BLaER1 (cell line): Measurements from ENCODE around the gene EML1.
A peak's percentile ranks its signal among the peaks of the same experiment; 100 is the strongest.

Source experiments
- H3K27ac ChIP-seq: shearing (Covaris generic); formaldehyde crosslinking; 2 replicates; pipeline ENCODE4 v1.8.1; 2022
- H3K27me3 ChIP-seq: shearing (Covaris generic); formaldehyde crosslinking; 2 replicates; pipeline ENCODE4 v1.8.1; 2022
- H3K36me3 ChIP-seq: shearing (Covaris generic); formaldehyde crosslinking; 2 replicates; pipeline ENCODE4 v1.8.1; 2022
- H3K4me1 ChIP-seq: shearing (Covaris generic); formaldehyde crosslinking; 2 replicates; pipeline ENCODE4 v1.8.1; 2022
- H3K4me2 ChIP-seq: shearing (Covaris generic); formaldehyde crosslinking; 2 replicates; pipeline ENCODE4 v1.8.1; 2022
- H3K4me3 ChIP-seq: shearing (Covaris generic); formaldehyde crosslinking; 2 replicates; pipeline ENCODE4 v1.8.1; 2022
- H3K9ac ChIP-seq: shearing (Covaris generic); formaldehyde crosslinking; 2 replicates; pipeline ENCODE4 v1.8.1; 2022
- H3K9me3 ChIP-seq: shearing (Covaris generic); formaldehyde crosslinking; 2 replicates; pipeline ENCODE4 v1.8.1; 2022
- H4K20me1 ChIP-seq: shearing (Covaris generic); formaldehyde crosslinking; 2 replicates; pipeline ENCODE4 v1.8.1; 2022
- Cebpa-rat ChIP-seq: shearing (Covaris generic); IDR thresholded peaks from 2 replicates; pipeline ENCODE4 v1.8.1; 2022

EML1 gene

DNA sequence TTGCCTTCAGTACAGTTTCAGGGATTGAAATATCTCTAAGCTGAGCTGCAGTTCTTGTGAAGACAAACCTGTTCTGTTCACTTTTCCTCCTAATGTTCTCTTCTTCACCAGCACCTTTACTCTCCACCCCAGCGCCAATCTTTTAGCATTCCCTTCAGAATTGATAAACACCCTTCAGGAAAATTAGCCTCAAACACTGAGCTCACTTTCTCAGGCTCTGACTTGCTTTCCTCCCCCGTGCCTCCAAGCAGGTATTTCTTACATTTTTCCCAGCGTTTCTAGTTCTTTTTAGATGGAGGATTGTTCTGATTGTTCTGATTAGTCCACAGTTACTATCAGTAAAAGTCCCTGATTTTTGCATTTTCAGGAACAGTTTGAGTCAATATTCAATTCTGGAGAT lies 183.5 kb downstream of the EML1 start:
- Histone ChIP-seq H3K27me3 (no peaks in the 10 kb centered on the region), H3K4me1 (peaks cover 18% of the 10 kb centered on the region), H3K27ac (no peak overlapping the region), H3K4me3 (no peak overlapping the region), H3K9me3 (peaks cover 16% of the 10 kb centered on the region), H3K4me2 (no peak overlapping the region), H3K9ac (no peak overlapping the region), H3K36me3 (peaks cover 27% of the 10 kb centered on the region; the same call in 1 of the 2 replicates), H4K20me1 (peaks cover 80% of the 10 kb centered on the region)
- TF ChIP-seq Cebpa-rat, result no peak

DNA sequence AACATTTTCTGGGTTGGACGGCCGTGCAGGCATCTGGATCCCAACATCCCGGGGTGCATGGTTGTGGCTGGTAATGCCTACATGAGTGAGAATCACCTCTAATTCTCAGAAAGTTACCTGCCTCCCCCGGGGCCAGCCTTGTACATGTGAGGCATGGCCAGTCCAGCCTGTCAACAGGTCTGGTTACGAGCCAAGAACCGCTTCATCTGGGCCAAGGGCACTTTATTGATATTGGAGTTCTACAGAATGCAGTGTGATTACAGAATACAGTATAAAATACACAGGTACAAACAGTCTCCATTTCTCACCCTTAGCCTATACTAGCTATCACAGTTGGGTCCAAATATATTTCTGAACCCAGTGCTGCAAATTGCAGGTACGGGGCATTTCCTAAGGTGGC lies 187.1 kb downstream of the EML1 start:
- peaks cover 21% of the 10 kb centered on the region for H3K4me1 ChIP-seq
- H3K9me3 ChIP-seq, result peaks cover 14% of the 10 kb centered on the region
- TF ChIP-seq Cebpa-rat, result no peak
- H3K4me2 ChIP-seq, result no peak overlapping the region
- H3K9ac ChIP-seq, result no peak overlapping the region
- H3K27ac ChIP-seq, result no peak overlapping the region
- H4K20me1 ChIP-seq, result peaks cover 83% of the 10 kb centered on the region
- no peak overlapping the region for H3K4me3 ChIP-seq
- H3K36me3 ChIP-seq, result peaks cover 26% of the 10 kb centered on the region
- H3K27me3 ChIP-seq, result no peaks in the 10 kb centered on the region

DNA sequence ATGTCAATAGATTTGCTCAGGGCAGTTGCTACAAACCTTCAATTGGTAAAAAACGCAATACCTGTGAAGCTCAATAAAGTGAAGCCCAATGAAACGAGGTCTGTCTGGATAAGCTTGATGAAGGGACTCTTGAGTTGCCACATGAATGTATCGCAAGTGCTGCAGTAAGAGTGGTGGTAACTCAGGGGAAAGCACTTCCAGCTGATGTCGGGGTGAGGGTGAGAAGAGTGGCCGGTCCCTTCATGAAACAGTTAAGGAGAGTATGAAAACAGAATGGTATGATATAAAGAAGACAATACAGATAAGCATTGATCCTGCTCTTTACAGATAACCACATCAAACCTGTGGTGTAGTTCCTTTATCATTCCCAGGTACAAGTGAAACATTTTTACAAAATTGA lies 188.6 kb downstream of the EML1 start:
- Histone ChIP-seq H4K20me1 (peaks cover 68% of the 10 kb centered on the region), H3K9ac (no peak overlapping the region), H3K36me3 (peaks cover 32% of the 10 kb centered on the region), H3K9me3 (peaks cover 25% of the 10 kb centered on the region), H3K27ac (no peak overlapping the region), H3K4me1 (peaks cover 21% of the 10 kb centered on the region), H3K4me3 (no peak overlapping the region), H3K27me3 (no peaks in the 10 kb centered on the region), H3K4me2 (no peak overlapping the region)
- TF ChIP-seq Cebpa-rat, result no peak

DNA sequence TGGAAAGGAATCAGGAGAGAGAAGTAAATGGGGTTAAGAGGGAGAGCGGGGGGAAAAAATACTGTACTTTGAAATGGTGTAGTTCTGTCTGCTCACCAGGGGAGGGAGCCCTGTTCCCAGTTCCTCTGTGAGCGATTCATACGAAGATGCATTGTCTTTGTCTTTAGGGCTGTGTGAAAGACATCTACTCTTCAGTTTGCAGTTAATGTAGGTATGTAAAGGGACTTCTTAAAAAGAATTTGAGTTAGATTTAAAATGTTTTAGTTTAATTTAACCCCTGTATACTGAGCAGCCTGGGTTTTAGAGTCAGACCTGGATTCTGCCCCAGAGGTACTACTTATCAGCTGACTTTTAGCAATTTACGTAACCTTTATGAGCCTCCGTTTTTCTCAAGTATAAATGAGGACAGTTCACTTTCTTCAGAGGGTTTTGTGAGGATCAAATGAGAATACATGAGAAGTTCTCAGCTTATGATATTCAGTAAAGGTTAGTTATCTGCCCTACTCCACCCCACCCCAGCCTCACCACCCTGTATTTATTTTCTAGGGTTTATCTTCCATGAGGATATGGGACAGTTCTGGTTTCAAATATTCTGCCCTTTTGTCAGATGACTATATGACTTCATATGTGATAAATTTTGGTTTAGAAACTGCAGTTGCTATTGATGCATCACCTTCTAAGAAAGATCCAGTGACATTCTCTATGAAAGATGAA lies 189.5 kb downstream of the EML1 start:
- no peak overlapping the region for H3K27ac ChIP-seq
- H3K27me3 ChIP-seq, result no peaks in the 10 kb centered on the region
- H3K9me3 ChIP-seq, result peaks cover 33% of the 10 kb centered on the region
- peaks cover 32% of the 10 kb centered on the region for H3K36me3 ChIP-seq
- peak overlapping the region; percentile 37 for H3K4me2 ChIP-seq
- TF ChIP-seq Cebpa-rat, result no peak
- H3K9ac ChIP-seq, result no peak overlapping the region
- peaks cover 21% of the 10 kb centered on the region for H3K4me1 ChIP-seq
- peaks cover 59% of the 10 kb centered on the region for H4K20me1 ChIP-seq
- H3K4me3 ChIP-seq, result no peak overlapping the region

DNA sequence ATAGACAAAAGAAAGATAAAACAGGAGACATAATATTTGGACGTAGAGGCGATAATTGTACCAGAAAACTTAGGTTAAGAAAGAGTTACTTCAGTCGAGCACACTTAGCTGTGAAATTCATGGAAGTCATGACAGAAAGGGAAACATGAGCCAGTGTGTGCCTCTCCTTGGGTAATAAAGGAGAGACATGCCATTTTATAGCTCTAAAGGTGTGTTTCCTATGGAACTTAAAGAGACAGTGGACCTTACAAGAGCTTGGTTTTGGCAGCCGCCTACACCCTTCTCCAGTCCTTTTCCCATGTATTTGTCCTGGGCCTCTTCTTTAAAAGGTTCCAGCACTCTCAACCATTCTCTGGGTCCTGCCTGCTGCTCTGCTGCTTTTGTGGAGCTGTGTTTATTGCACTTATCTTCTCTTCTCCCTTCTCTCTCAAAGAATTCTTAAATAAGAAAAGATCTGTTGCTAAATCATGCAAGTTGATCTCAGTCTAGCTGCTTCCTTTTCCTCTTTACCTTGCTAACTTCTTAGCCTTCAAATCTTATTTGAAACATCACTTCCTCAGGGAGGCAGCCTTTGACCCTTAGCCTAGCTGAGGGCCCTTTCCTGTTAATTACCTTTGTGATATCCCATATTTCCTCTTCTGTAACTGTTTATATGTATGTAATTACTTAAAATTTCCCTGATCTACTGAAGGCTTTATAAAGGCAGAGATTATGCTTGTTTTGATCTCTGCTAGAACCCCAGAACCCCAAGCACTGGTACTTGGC lies 190.2 kb downstream of the EML1 start:
- H3K27ac ChIP-seq, result no peak overlapping the region
- H3K4me1 ChIP-seq, result peaks cover 21% of the 10 kb centered on the region
- no peak overlapping the region for H3K4me3 ChIP-seq
- H3K27me3 ChIP-seq, result no peaks in the 10 kb centered on the region
- no peak for TF ChIP-seq Cebpa-rat
- peaks cover 40% of the 10 kb centered on the region for H3K9me3 ChIP-seq
- peaks cover 62% of the 10 kb centered on the region for H4K20me1 ChIP-seq
- H3K36me3 ChIP-seq, result peaks cover 34% of the 10 kb centered on the region
- peak overlapping the region; percentile 10; the same call in 1 of the 2 replicates for H3K4me2 ChIP-seq
- no peak overlapping the region for H3K9ac ChIP-seq

DNA sequence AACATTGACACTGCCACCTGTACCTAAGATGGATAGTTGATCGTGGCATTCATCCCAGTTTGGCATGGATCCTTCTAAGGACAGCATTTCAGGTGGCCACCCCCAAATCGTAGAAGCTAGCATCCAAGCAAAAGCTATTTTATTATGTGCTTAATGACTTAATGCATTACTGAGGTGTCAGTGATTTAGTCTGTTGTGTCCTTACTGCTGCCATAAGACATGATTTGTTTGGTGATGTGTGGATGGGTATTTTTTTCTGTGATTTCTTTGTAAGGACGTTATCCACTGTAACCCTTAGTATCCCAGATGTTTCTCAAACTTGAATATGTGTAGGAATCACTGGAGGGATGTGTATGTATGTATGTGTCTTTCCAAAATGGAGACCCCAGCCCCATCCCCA lies 190.8 kb downstream of the EML1 start:
- Histone ChIP-seq H4K20me1 (peaks cover 62% of the 10 kb centered on the region), H3K4me1 (peaks cover 21% of the 10 kb centered on the region), H3K27me3 (no peaks in the 10 kb centered on the region), H3K4me2 (no peak overlapping the region; the same call in 1 of the 2 replicates), H3K27ac (no peak overlapping the region), H3K9ac (no peak overlapping the region), H3K4me3 (no peak overlapping the region), H3K9me3 (peaks cover 40% of the 10 kb centered on the region), H3K36me3 (peaks cover 34% of the 10 kb centered on the region)
- TF ChIP-seq Cebpa-rat, result no peak

DNA sequence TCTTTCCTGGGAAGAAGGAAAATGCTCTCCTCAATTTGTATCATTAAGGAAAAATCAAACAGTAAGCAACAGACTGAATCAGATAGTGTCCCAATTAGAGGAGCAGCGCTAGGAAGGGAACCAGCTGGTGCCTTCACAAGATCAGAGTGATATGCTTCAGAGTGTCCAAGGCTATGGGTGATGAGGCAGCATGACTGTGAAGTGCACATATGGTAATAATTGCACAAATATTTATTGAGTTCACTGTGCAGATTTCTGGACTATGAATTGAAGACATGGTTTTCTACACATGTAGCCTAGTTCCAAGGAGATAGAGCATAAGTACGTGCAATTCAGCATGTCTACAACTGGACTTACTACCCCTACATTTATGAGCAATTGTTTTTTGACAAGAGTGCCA lies 193.2 kb downstream of the EML1 start:
- no peak overlapping the region for H3K4me3 ChIP-seq
- peaks cover 56% of the 10 kb centered on the region for H4K20me1 ChIP-seq
- TF ChIP-seq Cebpa-rat, result no peak
- H3K36me3 ChIP-seq, result peaks cover 34% of the 10 kb centered on the region
- H3K27ac ChIP-seq, result no peak overlapping the region
- no peak overlapping the region for H3K4me2 ChIP-seq
- no peak overlapping the region for H3K9ac ChIP-seq
- peaks cover 41% of the 10 kb centered on the region for H3K9me3 ChIP-seq
- H3K27me3 ChIP-seq, result no peaks in the 10 kb centered on the region
- H3K4me1 ChIP-seq, result peaks cover 21% of the 10 kb centered on the region

DNA sequence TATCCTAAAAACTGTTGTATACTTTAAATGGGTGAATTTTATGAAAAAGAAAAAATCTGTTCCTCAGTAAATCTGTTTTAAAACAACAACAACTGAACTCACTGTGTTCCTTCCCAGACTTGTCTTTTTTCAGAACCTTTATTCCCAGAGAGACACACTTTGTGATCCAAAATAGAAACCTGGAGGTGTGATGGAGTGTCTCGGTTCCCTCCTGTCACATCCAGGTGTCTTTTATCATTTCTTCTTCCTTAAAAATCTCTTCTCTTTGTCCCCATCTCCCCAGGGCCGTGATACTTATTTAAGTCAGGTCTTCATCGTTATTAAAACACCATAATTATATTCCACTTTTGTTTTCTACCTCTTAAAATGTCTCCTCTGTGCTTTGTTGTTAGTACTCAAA lies 195.8 kb downstream of the EML1 start:
- no peak overlapping the region for H3K9ac ChIP-seq
- TF ChIP-seq Cebpa-rat, result no peak
- peaks cover 43% of the 10 kb centered on the region for H3K36me3 ChIP-seq
- H3K4me2 ChIP-seq, result no peak overlapping the region
- no peak overlapping the region for H3K27ac ChIP-seq
- H4K20me1 ChIP-seq, result peaks cover 34% of the 10 kb centered on the region
- no peaks in the 10 kb centered on the region for H3K4me1 ChIP-seq
- H3K4me3 ChIP-seq, result no peak overlapping the region
- peaks cover 67% of the 10 kb centered on the region for H3K9me3 ChIP-seq
- no peaks in the 10 kb centered on the region for H3K27me3 ChIP-seq

DNA sequence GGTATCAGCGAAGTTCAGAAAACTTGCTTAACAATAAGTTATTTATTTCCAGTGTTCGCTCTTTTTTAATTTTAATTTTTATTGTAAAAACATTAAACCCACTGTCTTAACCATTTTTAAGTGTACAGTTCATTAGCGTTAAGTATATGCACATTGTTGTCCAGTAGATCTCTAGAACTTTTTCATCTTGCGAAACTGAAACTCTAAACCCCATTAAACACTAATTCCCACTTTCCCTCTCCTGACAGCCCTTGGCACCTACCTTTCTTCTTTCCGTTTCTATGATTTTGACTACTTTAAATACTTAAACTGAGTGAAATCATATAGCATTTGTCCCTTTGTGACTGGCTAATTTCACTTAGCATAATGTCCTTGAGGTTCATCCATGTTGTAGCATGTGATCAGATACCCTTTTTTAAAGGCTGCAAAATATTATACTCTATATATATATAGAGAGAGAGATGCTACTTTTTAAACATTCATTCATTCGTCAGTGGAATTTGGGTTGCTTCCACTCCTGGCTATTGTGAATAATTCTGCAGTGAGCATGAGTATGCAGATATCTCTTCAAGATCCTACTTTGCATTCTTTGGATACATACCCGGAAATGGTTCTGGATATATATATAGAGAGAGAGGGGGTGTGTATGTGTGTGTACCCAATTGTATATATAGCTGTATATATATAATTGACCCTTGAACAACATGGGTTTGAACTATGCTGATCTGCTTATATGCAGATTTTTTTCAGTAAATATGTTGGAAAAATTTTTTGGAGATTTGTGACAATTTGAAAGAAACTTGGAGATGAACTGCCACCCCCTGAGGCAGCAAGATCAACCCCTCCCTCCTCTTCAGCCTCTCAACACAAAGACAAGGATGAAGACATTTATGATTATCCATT lies 197.3 kb downstream of the EML1 start:
- peaks cover 40% of the 10 kb centered on the region for H4K20me1 ChIP-seq
- H3K27me3 ChIP-seq, result no peaks in the 10 kb centered on the region
- no peak overlapping the region for H3K27ac ChIP-seq
- no peak overlapping the region for H3K4me3 ChIP-seq
- H3K9ac ChIP-seq, result no peak overlapping the region
- peaks cover 62% of the 10 kb centered on the region for H3K9me3 ChIP-seq
- H3K4me2 ChIP-seq, result no peak overlapping the region
- TF ChIP-seq Cebpa-rat, result no peak
- H3K36me3 ChIP-seq, result peaks cover 31% of the 10 kb centered on the region
- peaks cover 1% of the 10 kb centered on the region; the same call in 1 of the 2 replicates for H3K4me1 ChIP-seq
